ENCODE results near the gene ATP1A3.

The ATP1A3 gene

GRCh38 chr19:41924151-41925145 lies 69.6 kb downstream of the ATP1A3 start:
- no peak overlapping the region for H2BK12ac ChIP-seq (ENCODE audit: low read length)
- H3K4ac ChIP-seq (ENCODE audit: low read depth, low read length) = no peak overlapping the region
- peaks cover 0 to 5% of the 10 kb centered on the region in 2 experiments for H3K4me1 ChIP-seq (ENCODE audit: control insufficient read depth in 1 of 2, insufficient read depth in 2 of 2, low read length in 2 of 2)
- no peaks in the 10 kb centered on the region for H3K79me1 ChIP-seq (ENCODE audit: low read length)
- WGBS (ENCODE audit: extremely low coverage, insufficient coverage, insufficient read length) = no CpG with 5 or more reads among the region's 13 CpGs
- peaks cover 79% of the 10 kb centered on the region for H3K27me3 ChIP-seq (ENCODE audit: insufficient read depth, low read length)
- H4K12ac ChIP-seq (ENCODE audit: low read depth, low read length) = no peak overlapping the region
- H2AFZ ChIP-seq (ENCODE audit: insufficient read depth, low read length, poor library complexity) = no peak overlapping the region
- no peaks in the 10 kb centered on the region for H3K36me3 ChIP-seq (ENCODE audit: control insufficient read depth in 1 of 2, insufficient read depth in 2 of 2, low read length in 2 of 2)
- H3K23ac ChIP-seq (ENCODE audit: low read length) = no peak overlapping the region
- no peak overlapping the region for H2BK120ac ChIP-seq (ENCODE audit: insufficient read depth, low read length, poor library complexity)
- peaks cover 25% of the 10 kb centered on the region for H3K9me3 ChIP-seq (ENCODE audit: insufficient read depth, low read depth, low read length)
- no peak overlapping the region for H2BK5ac ChIP-seq (ENCODE audit: low read depth, low read length, poor library complexity)
- no peak overlapping the region for H3K4me3 ChIP-seq (ENCODE audit: low read depth, low read length)
- no peak for DNase-seq
- no peak overlapping the region for H3K9ac ChIP-seq (ENCODE audit: low read length)
- H3K79me2 ChIP-seq (ENCODE audit: control insufficient read depth, insufficient read depth, low read length, poor library complexity) = no peaks in the 10 kb centered on the region
- no peak overlapping the region for H2AK5ac ChIP-seq (ENCODE audit: low read length)
- no peak overlapping the region for H3K14ac ChIP-seq (ENCODE audit: low read length)
- H3K27ac ChIP-seq (ENCODE audit: low read depth, low read length) = no peak overlapping the region
- no peak overlapping the region for H4K8ac ChIP-seq (ENCODE audit: low read depth, low read length)
- no peak overlapping the region for H4K91ac ChIP-seq (ENCODE audit: low read depth, low read length)
- H3K18ac ChIP-seq (ENCODE audit: low read length) = no peak overlapping the region
- no peak overlapping the region for H3K4me2 ChIP-seq (ENCODE audit: low read length)

- H4K12ac ChIP-seq (ENCODE audit: low read depth, low read length) = no peak overlapping the region
- H3K4me1 ChIP-seq (ENCODE audit: control insufficient read depth in 1 of 2, insufficient read depth in 2 of 2, low read length in 2 of 2) = no peaks in the 10 kb centered on the region
- H2AFZ ChIP-seq (ENCODE audit: insufficient read depth, low read length, poor library complexity) = no peak overlapping the region
- no peaks in the 10 kb centered on the region for H3K79me2 ChIP-seq (ENCODE audit: control insufficient read depth, insufficient read depth, low read length, poor library complexity)
- no peak overlapping the region for H3K4me2 ChIP-seq (ENCODE audit: low read length)
- no peak overlapping the region for H2BK12ac ChIP-seq (ENCODE audit: low read length)
- no peak overlapping the region for H3K27ac ChIP-seq (ENCODE audit: low read depth, low read length)
- H2BK5ac ChIP-seq (ENCODE audit: low read depth, low read length, poor library complexity) = no peak overlapping the region
- DNase-seq = no peak
- H2BK120ac ChIP-seq (ENCODE audit: insufficient read depth, low read length, poor library complexity) = no peak overlapping the region
- H2AK5ac ChIP-seq (ENCODE audit: low read length) = no peak overlapping the region
- WGBS (ENCODE audit: extremely low coverage, insufficient coverage, insufficient read length) = no CpG with 5 or more reads among the region's 6 CpGs
- H3K9me3 ChIP-seq (ENCODE audit: insufficient read depth, low read depth, low read length) = peaks cover 27% of the 10 kb centered on the region
- H4K91ac ChIP-seq (ENCODE audit: low read depth, low read length) = no peak overlapping the region
- H3K14ac ChIP-seq (ENCODE audit: low read length) = no peak overlapping the region
- H3K9ac ChIP-seq (ENCODE audit: low read length) = no peak overlapping the region
- no peak overlapping the region for H3K4me3 ChIP-seq (ENCODE audit: low read depth, low read length)
- H3K79me1 ChIP-seq (ENCODE audit: low read length) = no peaks in the 10 kb centered on the region
- no peak overlapping the region for H3K18ac ChIP-seq (ENCODE audit: low read length)
- no peak overlapping the region for H4K8ac ChIP-seq (ENCODE audit: low read depth, low read length)
- H3K27me3 ChIP-seq (ENCODE audit: insufficient read depth, low read length) = peaks cover 72% of the 10 kb centered on the region
- H3K4ac ChIP-seq (ENCODE audit: low read depth, low read length) = no peak overlapping the region
- H3K36me3 ChIP-seq (ENCODE audit: control insufficient read depth in 1 of 2, insufficient read depth in 2 of 2, low read length in 2 of 2) = no peaks in the 10 kb centered on the region
- H3K23ac ChIP-seq (ENCODE audit: low read length) = no peak overlapping the region
These were observed 70.8 kb downstream of the ATP1A3 start for GRCh38 chr19:41923045-41923788.

GRCh38 chr19:41922585-41922984 lies 71.4 kb downstream of the ATP1A3 start:
- Histone ChIP-seq H4K12ac (ENCODE audit: low read depth, low read length) (no peak overlapping the region), H3K9ac (ENCODE audit: low read length) (no peak overlapping the region)

GRCh38 chr19:41921577-41922576 lies 72.2 kb downstream of the ATP1A3 start:
- no peak overlapping the region for H2BK12ac ChIP-seq (ENCODE audit: low read length)
- H2AK5ac ChIP-seq (ENCODE audit: low read length) = no peak overlapping the region
- WGBS (ENCODE audit: extremely low coverage, insufficient coverage, insufficient read length) = no CpG with 5 or more reads among the region's 22 CpGs
- no peak overlapping the region for H3K4me2 ChIP-seq (ENCODE audit: low read length)
- peaks cover 68% of the 10 kb centered on the region for H3K27me3 ChIP-seq (ENCODE audit: insufficient read depth, low read length)
- no peaks in the 10 kb centered on the region for H3K79me1 ChIP-seq (ENCODE audit: low read length)
- no peaks in the 10 kb centered on the region for H3K36me3 ChIP-seq (ENCODE audit: control insufficient read depth in 1 of 2, insufficient read depth in 2 of 2, low read length in 2 of 2)
- no peak overlapping the region for H3K14ac ChIP-seq (ENCODE audit: low read length)
- H2BK5ac ChIP-seq (ENCODE audit: low read depth, low read length, poor library complexity) = no peak overlapping the region
- no peak overlapping the region for H2BK120ac ChIP-seq (ENCODE audit: insufficient read depth, low read length, poor library complexity)
- no peak for DNase-seq
- no peak overlapping the region for H3K23ac ChIP-seq (ENCODE audit: low read length)
- H3K4me1 ChIP-seq (ENCODE audit: control insufficient read depth in 1 of 2, insufficient read depth in 2 of 2, low read length in 2 of 2) = no peaks in the 10 kb centered on the region
- H3K18ac ChIP-seq (ENCODE audit: low read length) = no peak overlapping the region
- no peak overlapping the region for H2AFZ ChIP-seq (ENCODE audit: insufficient read depth, low read length, poor library complexity)
- peaks cover 33% of the 10 kb centered on the region for H3K9me3 ChIP-seq (ENCODE audit: insufficient read depth, low read depth, low read length)
- H3K79me2 ChIP-seq (ENCODE audit: control insufficient read depth, insufficient read depth, low read length, poor library complexity) = no peaks in the 10 kb centered on the region
- H4K12ac ChIP-seq (ENCODE audit: low read depth, low read length) = no peak overlapping the region
- no peak overlapping the region for H3K4ac ChIP-seq (ENCODE audit: low read depth, low read length)
- no peak overlapping the region for H4K91ac ChIP-seq (ENCODE audit: low read depth, low read length)
- no peak overlapping the region for H3K4me3 ChIP-seq (ENCODE audit: low read depth, low read length)
- no peak overlapping the region for H3K9ac ChIP-seq (ENCODE audit: low read length)
- no peak overlapping the region for H4K8ac ChIP-seq (ENCODE audit: low read depth, low read length)
- no peak overlapping the region for H3K27ac ChIP-seq (ENCODE audit: low read depth, low read length)

More at GRCh38 chr19:41922585-41922984, 71.4 kb downstream of the ATP1A3 start:
- H3K18ac ChIP-seq (ENCODE audit: low read length) = no peak overlapping the region
- H3K36me3 ChIP-seq (ENCODE audit: control insufficient read depth in 1 of 2, insufficient read depth in 2 of 2, low read length in 2 of 2) = no peaks in the 10 kb centered on the region
- peaks cover 72% of the 10 kb centered on the region for H3K27me3 ChIP-seq (ENCODE audit: insufficient read depth, low read length)
- no peak overlapping the region for H2AK5ac ChIP-seq (ENCODE audit: low read length)
- H3K4me3 ChIP-seq (ENCODE audit: low read depth, low read length) = no peak overlapping the region
- H2BK12ac ChIP-seq (ENCODE audit: low read length) = no peak overlapping the region
- WGBS (ENCODE audit: extremely low coverage, insufficient coverage, insufficient read length) = no CpG with 5 or more reads among the region's 18 CpGs
- no peak overlapping the region for H3K4me2 ChIP-seq (ENCODE audit: low read length)
- no peak for DNase-seq
- H4K8ac ChIP-seq (ENCODE audit: low read depth, low read length) = no peak overlapping the region
- no peak overlapping the region for H3K4ac ChIP-seq (ENCODE audit: low read depth, low read length)
- H2BK120ac ChIP-seq (ENCODE audit: insufficient read depth, low read length, poor library complexity) = no peak overlapping the region
- no peaks in the 10 kb centered on the region for H3K4me1 ChIP-seq (ENCODE audit: control insufficient read depth in 1 of 2, insufficient read depth in 2 of 2, low read length in 2 of 2)
- no peak overlapping the region for H3K27ac ChIP-seq (ENCODE audit: low read depth, low read length)
- H2BK5ac ChIP-seq (ENCODE audit: low read depth, low read length, poor library complexity) = no peak overlapping the region
- no peak overlapping the region for H4K91ac ChIP-seq (ENCODE audit: low read depth, low read length)
- H3K14ac ChIP-seq (ENCODE audit: low read length) = no peak overlapping the region
- H3K9me3 ChIP-seq (ENCODE audit: insufficient read depth, low read depth, low read length) = peaks cover 31% of the 10 kb centered on the region
- H3K79me2 ChIP-seq (ENCODE audit: control insufficient read depth, insufficient read depth, low read length, poor library complexity) = no peaks in the 10 kb centered on the region
- H3K79me1 ChIP-seq (ENCODE audit: low read length) = no peaks in the 10 kb centered on the region
- H3K23ac ChIP-seq (ENCODE audit: low read length) = no peak overlapping the region
- H2AFZ ChIP-seq (ENCODE audit: insufficient read depth, low read length, poor library complexity) = no peak overlapping the region

Data from trophoblast cell (in vitro differentiated cells and primary cell).